GM19395 (cell line): ENCODE results near the gene VCPKMT.

Experiments used
- ATAC-seq: cut with Tn5 transposase; IDR thresholded peaks from one replicate; pipeline ENCODE4 v1.9.1; 2021; ENCODE audit warnings: mild to moderate bottlenecking, moderate library complexity; ENCODE audit not compliant: unreplicated experiment

Gene VCPKMT

GRCh38 chr14:50116181-50116956 is at the start of gene VCPKMT:
Gene VCPKMT (minus strand): TSS chr14:50116572. CDS start chr14:50116552, 20 bp downstream.
- ATAC-seq, result peak; percentile 94

- no peak for ATAC-seq
Measured at GRCh38 chr14:50156111-50156510, 39.7 kb upstream of the VCPKMT start.

GRCh38 chr14:50148799-50149198 is 32.4 kb upstream of the VCPKMT start:
- no peak for ATAC-seq

- no peak for ATAC-seq
Measured at GRCh38 chr14:50139192-50139591, 22.8 kb upstream of the VCPKMT start.

GRCh38 chr14:50127802-50128201 is 11.4 kb upstream of the VCPKMT start:
- ATAC-seq, result no peak

GRCh38 chr14:50123062-50123461 is 6.7 kb upstream of the VCPKMT start:
- ATAC-seq, result no peak

GRCh38 chr14:50122291-50122690 is 5.9 kb upstream of the VCPKMT start:
- no peak for ATAC-seq

GRCh38 chr14:50121486-50121885 is 5.1 kb upstream of the VCPKMT start:
- no peak for ATAC-seq

- ATAC-seq, result no peak
Measured at GRCh38 chr14:50117456-50117855, 1.1 kb upstream of the VCPKMT start.

- no peak for ATAC-seq
Measured at GRCh38 chr14:50116966-50117365, 594 bp upstream of the VCPKMT start.

GRCh38 chr14:50113381-50114035 is 2.9 kb downstream of the VCPKMT start:
- ATAC-seq, result no peak

- no peak for ATAC-seq
Measured at GRCh38 chr14:50110323-50111037, 5.9 kb downstream of the VCPKMT start.

GRCh38 chr14:50109342-50109741 is 7.0 kb downstream of the VCPKMT start:
- ATAC-seq, result no peak

- no peak for ATAC-seq
Measured at GRCh38 chr14:50107850-50108249, 8.5 kb downstream of the VCPKMT start.

- ATAC-seq, result no peak
Measured at GRCh38 chr14:50106178-50106577, 10.2 kb downstream of the VCPKMT start.

- ATAC-seq, result no peak
Measured at GRCh38 chr14:50103558-50103957, 12.8 kb downstream of the VCPKMT start.

- ATAC-seq, result no peak
Measured at GRCh38 chr14:50101417-50101816, 15.0 kb downstream of the VCPKMT start.

- ATAC-seq, result no peak
Measured at GRCh38 chr14:50100805-50101204, 15.6 kb downstream of the VCPKMT start.

GRCh38 chr14:50099335-50099734 is 17.0 kb downstream of the VCPKMT start:
- no peak for ATAC-seq

- no peak for ATAC-seq
Measured at GRCh38 chr14:50095895-50096294, 20.5 kb downstream of the VCPKMT start.

- ATAC-seq, result no peak
Measured at GRCh38 chr14:50094056-50094755, 22.2 kb downstream of the VCPKMT start.
